ENCODE measurements around the gene DOC2A. TPM values are rescaled to one million over a fixed set of nuclear protein-coding genes. Genes with fewer than 3 reads are reported as not detected.

The DOC2A gene
- total and polyA plus RNA-seq, 2 of the 4 experiments (the other 2 are of a cell fraction), result under 0.01 to 0.48 TPM

DNA sequence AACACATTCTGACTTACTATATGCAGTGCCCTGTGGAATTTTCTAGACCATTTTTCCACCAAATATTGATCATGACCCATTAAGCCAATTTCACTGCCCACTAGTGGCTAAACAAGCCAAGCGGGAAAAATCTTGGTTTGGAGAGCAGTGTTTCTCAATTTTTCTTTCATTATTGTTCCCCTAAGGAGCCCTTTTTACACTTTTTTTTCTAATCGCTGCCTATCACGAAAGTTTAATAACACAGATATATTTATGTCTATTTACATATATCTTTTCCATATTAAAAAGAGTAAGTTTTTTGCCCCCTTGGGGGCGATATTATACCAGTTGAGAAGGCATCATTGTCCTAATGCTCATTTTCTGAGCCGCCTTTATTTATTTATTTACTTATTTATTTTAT is 31.0 kb upstream of the DOC2A start:
- Histone ChIP-seq H2BK120ac (ENCODE audit: low read depth, low read length) (no peak overlapping the region), H3K4ac (ENCODE audit: low read depth, low read length) (no peak overlapping the region), H3K9me3 (ENCODE audit: control insufficient read depth, insufficient read depth, low read length) (no peaks in the 10 kb centered on the region), H3K9ac (ENCODE audit: low read depth, low read length) (no peak overlapping the region), H3K79me1 (ENCODE audit: low read depth in 1 of 2, low read length in 2 of 2) (no peaks in the 10 kb centered on the region), H3K27me3 (ENCODE audit: control insufficient read depth, insufficient read depth, low read length) (peaks cover 8% of the 10 kb centered on the region), H4K8ac (ENCODE audit: low read depth in 2 of 2, low read length in 2 of 2) (no peak overlapping the region), H3K56ac (ENCODE audit: extremely low read depth, insufficient read depth, low read length) (no peak overlapping the region), H2BK20ac (ENCODE audit: low read depth, low read length) (no peak overlapping the region), H3K9me1 (ENCODE audit: insufficient read depth, low read length) (peaks cover 6% of the 10 kb centered on the region), H3K4me2 (ENCODE audit: low read depth, low read length) (no peak overlapping the region), H4K91ac (ENCODE audit: insufficient read depth, low read depth, low read length) (no peak overlapping the region), H4K20me1 (ENCODE audit: insufficient read depth, low read length) (no peaks in the 10 kb centered on the region), H3K4me1 (ENCODE audit: control insufficient read depth, insufficient read depth, low read length) (no peaks in the 10 kb centered on the region), H3K18ac (ENCODE audit: low read depth, low read length) (no peak overlapping the region), H3K27ac (ENCODE audit: insufficient read depth, low read length) (no peak overlapping the region), H3K4me3 (ENCODE audit: insufficient read depth, low read depth, low read length) (no peak overlapping the region), H3K23ac (ENCODE audit: low read depth, low read length) (no peak overlapping the region), H3K36me3 (ENCODE audit: control insufficient read depth, insufficient read depth, low read length) (no peaks in the 10 kb centered on the region), H2BK5ac (ENCODE audit: low read depth, low read length, poor library complexity, severe bottlenecking) (no peak overlapping the region), H2BK15ac (ENCODE audit: low read depth, low read length) (no peak overlapping the region), H2AFZ (replicated peaks; ENCODE audit: low read length, poor library complexity) (no peak overlapping the region), H4K5ac (ENCODE audit: low read depth, low read length) (no peak overlapping the region), H2AK9ac (replicated peaks; ENCODE audit: low read depth, low read length, poor library complexity) (no peak overlapping the region), H2AK5ac (ENCODE audit: low read depth, low read length) (no peak overlapping the region), H3K14ac (replicated peaks; ENCODE audit: low read depth, low read length) (no peak overlapping the region)
- intact Hi-C loops (cut with micrococcal nuclease) (no loop called here), dilution Hi-C loops (cut with HindIII; ENCODE audit: low sequenced_read_pairs, unreplicated experiment) (no loop called here), in situ Hi-C loops (cut with MboI; ENCODE audit: low sequenced_read_pairs) (no loop called here)
- ATAC-seq (ENCODE audit: low read depth) (peak; percentile 63), DNase-seq (peak; percentile 46)
- TF ChIP-seq, protein P1, sequence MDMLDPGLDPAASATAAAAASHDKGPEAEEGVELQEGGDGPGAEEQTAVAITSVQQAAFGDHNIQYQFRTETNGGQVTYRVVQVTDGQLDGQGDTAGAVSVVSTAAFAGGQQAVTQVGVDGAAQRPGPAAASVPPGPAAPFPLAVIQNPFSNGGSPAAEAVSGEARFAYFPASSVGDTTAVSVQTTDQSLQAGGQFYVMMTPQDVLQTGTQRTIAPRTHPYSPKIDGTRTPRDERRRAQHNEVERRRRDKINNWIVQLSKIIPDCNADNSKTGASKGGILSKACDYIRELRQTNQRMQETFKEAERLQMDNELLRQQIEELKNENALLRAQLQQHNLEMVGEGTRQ (IDR thresholded peaks at IDR 0.05; ENCODE audit: low read depth, low read length), result no peak
- TF ChIP-seq RFX5 (IDR thresholded peaks at IDR 0.05; ENCODE audit: low read depth, low read length), result no peak
- TF ChIP-seq, protein P2, sequence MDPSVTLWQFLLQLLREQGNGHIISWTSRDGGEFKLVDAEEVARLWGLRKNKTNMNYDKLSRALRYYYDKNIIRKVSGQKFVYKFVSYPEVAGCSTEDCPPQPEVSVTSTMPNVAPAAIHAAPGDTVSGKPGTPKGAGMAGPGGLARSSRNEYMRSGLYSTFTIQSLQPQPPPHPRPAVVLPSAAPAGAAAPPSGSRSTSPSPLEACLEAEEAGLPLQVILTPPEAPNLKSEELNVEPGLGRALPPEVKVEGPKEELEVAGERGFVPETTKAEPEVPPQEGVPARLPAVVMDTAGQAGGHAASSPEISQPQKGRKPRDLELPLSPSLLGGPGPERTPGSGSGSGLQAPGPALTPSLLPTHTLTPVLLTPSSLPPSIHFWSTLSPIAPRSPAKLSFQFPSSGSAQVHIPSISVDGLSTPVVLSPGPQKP (IDR thresholded peaks at IDR 0.05; ENCODE audit: borderline replicate concordance, low read depth, low read length), result no peak
- no peak for TF ChIP-seq MXI1 (IDR thresholded peaks at IDR 0.05; ENCODE audit: borderline replicate concordance, low read depth, low read length)
- no peak for TF ChIP-seq MAZ (IDR thresholded peaks at IDR 0.05; ENCODE audit: borderline replicate concordance, low read depth, low read length)
- TF ChIP-seq, protein P3, sequence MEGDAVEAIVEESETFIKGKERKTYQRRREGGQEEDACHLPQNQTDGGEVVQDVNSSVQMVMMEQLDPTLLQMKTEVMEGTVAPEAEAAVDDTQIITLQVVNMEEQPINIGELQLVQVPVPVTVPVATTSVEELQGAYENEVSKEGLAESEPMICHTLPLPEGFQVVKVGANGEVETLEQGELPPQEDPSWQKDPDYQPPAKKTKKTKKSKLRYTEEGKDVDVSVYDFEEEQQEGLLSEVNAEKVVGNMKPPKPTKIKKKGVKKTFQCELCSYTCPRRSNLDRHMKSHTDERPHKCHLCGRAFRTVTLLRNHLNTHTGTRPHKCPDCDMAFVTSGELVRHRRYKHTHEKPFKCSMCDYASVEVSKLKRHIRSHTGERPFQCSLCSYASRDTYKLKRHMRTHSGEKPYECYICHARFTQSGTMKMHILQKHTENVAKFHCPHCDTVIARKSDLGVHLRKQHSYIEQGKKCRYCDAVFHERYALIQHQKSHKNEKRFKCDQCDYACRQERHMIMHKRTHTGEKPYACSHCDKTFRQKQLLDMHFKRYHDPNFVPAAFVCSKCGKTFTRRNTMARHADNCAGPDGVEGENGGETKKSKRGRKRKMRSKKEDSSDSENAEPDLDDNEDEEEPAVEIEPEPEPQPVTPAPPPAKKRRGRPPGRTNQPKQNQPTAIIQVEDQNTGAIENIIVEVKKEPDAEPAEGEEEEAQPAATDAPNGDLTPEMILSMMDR (conservative IDR thresholded peaks at IDR 0.05; ENCODE audit: low read depth, low read length), result peak; percentile 61
- peak; percentile 66 for TF ChIP-seq RAD21 (IDR thresholded peaks at IDR 0.05; ENCODE audit: low read length)
- TF ChIP-seq BHLHE40 (IDR thresholded peaks at IDR 0.05; ENCODE audit: low read depth, low read length), result no peak
- TF ChIP-seq POLR2A (IDR thresholded peaks at IDR 0.05; ENCODE audit: low read depth, low read length), result no peak
- peak; percentile 44 for TF ChIP-seq SMC3 (IDR thresholded peaks at IDR 0.05; ENCODE audit: low read depth, low read length)
- TF ChIP-seq CHD1 (IDR thresholded peaks at IDR 0.05; ENCODE audit: low read depth, low read length), result no peak
- no peak for TF ChIP-seq CEBPB (IDR thresholded peaks at IDR 0.05; ENCODE audit: low read depth, low read length)
- no peak for TF ChIP-seq NFE2L2 (IDR thresholded peaks at IDR 0.05; ENCODE audit: low read depth, low read length)
- ChIA-PET POLR2A (ENCODE audit: unreplicated experiment) (no interaction called here), CTCF (interaction anchor here (1.4 kb wide), 1 partner anchor 10 kb away, joined by 6 read pairs; no protein-coding TSS in a partner anchor)
- no TSS peak for BruUV-seq (replicated peaks)
- WGBS, 2 experiments (ENCODE audit: extremely low coverage in 2 of 2, insufficient read length in 1 of 2), result no CpG with 5 or more reads among the region's 5 CpGs

Data from IMR-90 (cell line).